CD4-positive, alpha-beta T cell (primary cell): Measurements from ENCODE around the gene KBTBD2. TPM values are rescaled to one million over a fixed set of nuclear protein-coding genes. Genes with fewer than 3 reads are reported as not detected.
"Not testable (repeated sequence)": the region's sequence is repeated elsewhere in the genome, so short reads cannot be mapped to it uniquely, and the experiment has no call there.

Experiments
- ATAC-seq: fragments of 200-7000 bp; cut with Tn5 transposase; one replicate; pipeline ENCODE4 v1.10.0; 2022; ENCODE audit warnings: mild to moderate bottlenecking; ENCODE audit not compliant: poor library complexity
- CTCF ChIA-PET: fragments of 350-600 bp; sonication (Branson Sonifier 250); formaldehyde crosslinking; loops from one replicate; lab custom pipeline; 2021; ENCODE audit warnings: antibody characterized with exemption, inconsistent platforms; lab: Charles Lee
- POLR2A ChIA-PET: fragments of 350-600 bp; sonication (Branson Sonifier 250); formaldehyde crosslinking; loops from one replicate; lab custom pipeline; 2021; ENCODE audit warnings: antibody characterized with exemption, inconsistent platforms; lab: Charles Lee
- DNase-seq, 14 experiments: peaks; one replicate each; pipeline ENCODE4 v3.0.0-alpha.2; 2013 to 2020; ENCODE audit warnings: mixed read lengths in 2 of 14
- H3K27ac ChIP-seq, 2 donors: one replicate each; pipeline versions ENCODE4 v1.5.1 to v1.7.0; 2013; ENCODE audit warnings: low read length in 2 of 2, low read depth in 1 of 2, mild to moderate bottlenecking in 1 of 2
- H3K27me3 ChIP-seq, 2 experiments: 1 replicate in 1 of 2; 2 replicates in 1 of 2; pipeline versions ENCODE4 v1.6.1 to v1.7.0; 2013; ENCODE audit warnings: low read length in 2 of 2, control low read depth in 1 of 2, mild to moderate bottlenecking in 1 of 2, moderate library complexity in 1 of 2; ENCODE audit not compliant: insufficient read depth in 2 of 2, control insufficient read depth in 1 of 2
- H3K36me3 ChIP-seq: one replicate; pipeline ENCODE4 v1.6.1; 2013; ENCODE audit warnings: low read length, control low read depth; ENCODE audit not compliant: insufficient read depth
- H3K4me1 ChIP-seq: one replicate; pipeline ENCODE4 v1.6.1; 2013; ENCODE audit warnings: low read length, control low read depth; ENCODE audit not compliant: insufficient read depth
- H3K4me3 ChIP-seq: one replicate; pipeline ENCODE4 v1.5.1; 2013; ENCODE audit warnings: mild to moderate bottlenecking, low read length, moderate library complexity
- H3K9me3 ChIP-seq, 2 experiments: 1 replicate in 1 of 2; 2 replicates in 1 of 2; pipeline versions ENCODE4 v1.6.1 to v1.7.0; 2013; ENCODE audit warnings: low read length in 2 of 2, mild to moderate bottlenecking in 2 of 2, control low read depth in 1 of 2, moderate library complexity in 1 of 2; ENCODE audit not compliant: control insufficient read depth in 1 of 2, insufficient read depth in 1 of 2
- H3K27ac Mint-ChIP-seq: one replicate; pipeline ENCODE4 v1.8.0; 2020; ENCODE audit warnings: mixed read lengths
- H3K27me3 Mint-ChIP-seq: one replicate; pipeline ENCODE4 v1.8.0; 2021; ENCODE audit warnings: mixed read lengths
- H3K36me3 Mint-ChIP-seq: one replicate; pipeline ENCODE4 v1.8.0; 2021; ENCODE audit warnings: low read depth, mixed read lengths
- H3K4me1 Mint-ChIP-seq: one replicate; pipeline ENCODE4 v1.8.0; 2021; ENCODE audit warnings: low read depth, mixed read lengths
- H3K4me3 Mint-ChIP-seq: one replicate; pipeline ENCODE4 v1.8.0; 2020; ENCODE audit warnings: mild to moderate bottlenecking, mixed read lengths
- H3K9me3 Mint-ChIP-seq: one replicate; pipeline ENCODE4 v1.8.0; 2020; ENCODE audit warnings: mixed read lengths
- CTCF ChIP-seq: fragments of 200-600 bp; IDR thresholded peaks from one replicate; pipeline ENCODE4 v1.8.0; 2022; ENCODE audit warnings: antibody characterized with exemption, mild to moderate bottlenecking
- intact Hi-C, 2 experiments: fragments of 100-400 bp; cut with DNase I in 1 of 2; cut with micrococcal nuclease in 1 of 2; formaldehyde crosslinking; loops; one replicate each; pipeline versions ENCODE4 v1.15.1 to v1.9.0; 2023 to 2025; cut with DNase I, micrococcal nuclease
- total RNA-seq, 174 experiments: library from RNA in 2 of 174; stranded (reverse) in 2 of 174; gene quantifications; one replicate each; pipeline ENCODE4 v1.2.3 and lab custom pipeline; 2021 to 2026

The KBTBD2 gene
- total RNA-seq, 2 experiments from 2014 or later: 92.3 to 93.9 TPM

DNA sequence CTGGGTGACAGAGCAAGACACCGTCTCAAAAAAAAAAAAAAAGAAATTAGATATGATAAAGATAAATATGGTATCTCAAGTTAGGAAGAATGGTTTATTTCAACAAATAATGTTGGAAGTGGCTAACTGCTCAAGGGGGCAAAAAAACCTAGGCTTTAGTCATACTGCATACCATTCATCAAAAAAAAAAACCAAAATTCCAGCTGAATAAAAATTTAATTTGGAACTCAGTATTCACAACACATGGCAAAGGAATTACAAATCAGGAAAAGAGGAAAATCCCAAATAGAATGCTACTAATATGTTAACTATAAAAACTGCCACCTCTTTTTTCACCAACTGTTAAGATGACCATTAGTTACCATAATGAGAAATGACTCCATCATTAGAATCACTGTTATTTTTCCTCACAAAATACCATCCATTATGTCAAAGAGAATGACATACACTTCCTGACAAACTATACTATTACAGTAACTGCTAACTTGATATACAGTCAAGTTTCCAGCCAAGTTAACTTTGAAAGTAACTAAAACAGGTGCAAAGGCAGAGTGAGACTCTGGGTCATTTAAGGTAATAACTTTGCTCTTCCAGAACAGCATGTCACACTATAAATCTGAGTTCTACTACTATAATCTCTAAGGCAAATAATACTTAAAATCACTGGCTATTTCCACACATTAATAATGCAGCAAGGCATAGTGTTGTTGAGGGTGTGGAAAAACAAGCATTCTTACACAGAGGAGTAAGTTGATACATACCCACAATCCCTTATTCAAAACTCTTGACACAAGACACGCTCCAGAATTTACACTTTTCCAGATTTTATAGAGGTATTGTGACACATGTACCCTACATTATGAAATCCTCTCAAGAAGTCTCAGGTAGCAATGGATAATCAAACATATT is 10.2 kb downstream of the KBTBD2 start:
- Mint-ChIP-seq H3K9me3 (no peaks in the 10 kb centered on the region), H3K4me1 (peaks cover 78% of the 10 kb centered on the region), H3K4me3 (peak overlapping the region; percentile 1), H3K27me3 (no peaks in the 10 kb centered on the region), H3K36me3 (peaks cover 34% of the 10 kb centered on the region), H3K27ac (peak overlapping the region; percentile 6)
- Histone ChIP-seq H3K27me3 (no peaks in the 10 kb centered on the region), H3K4me1 (peaks cover 22% of the 10 kb centered on the region), H3K4me3 (no peak overlapping the region), H3K27ac (no peak overlapping the region), H3K9me3 (no peaks in the 10 kb centered on the region), H3K36me3 (peaks cover 8% of the 10 kb centered on the region)
- DNase-seq: no peak
- ChIA-PET POLR2A (no interaction called here), CTCF (no interaction called here)
- ATAC-seq: no peak
- intact Hi-C loops: no loop called here
- TF ChIP-seq CTCF: no peak

- ChIA-PET POLR2A (interaction anchor here (1.0 kb wide), 1 partner anchor 11 kb away, joined by 8 read pairs; no protein-coding TSS in a partner anchor), CTCF (interaction anchor here (1.2 kb wide), 1 partner anchor 11 kb away, joined by 4 read pairs; no protein-coding TSS in a partner anchor)
- H3K4me1 ChIP-seq: peaks cover 14% of the 10 kb centered on the region
- peaks cover 19% of the 10 kb centered on the region for H3K36me3 ChIP-seq
- intact Hi-C loops: no loop called here
- H3K27me3 Mint-ChIP-seq: no peaks in the 10 kb centered on the region
- H3K36me3 Mint-ChIP-seq: peaks cover 43% of the 10 kb centered on the region
- no peaks in the 10 kb centered on the region for H3K9me3 ChIP-seq
- no peak overlapping the region for H3K27ac ChIP-seq
- no peaks in the 10 kb centered on the region for H3K27me3 ChIP-seq
- H3K4me3 Mint-ChIP-seq: peak overlapping the region; percentile 3
- peaks cover 74% of the 10 kb centered on the region for H3K4me1 Mint-ChIP-seq
- DNase-seq (no peak), ATAC-seq (no peak)
- no peaks in the 10 kb centered on the region for H3K9me3 Mint-ChIP-seq
- peak overlapping the region; percentile 12 for H3K27ac Mint-ChIP-seq
- H3K4me3 ChIP-seq: no peak overlapping the region
- no peak for TF ChIP-seq CTCF
Measured at GRCh38 chr7:32879460-32879859, 12.1 kb downstream of the KBTBD2 start.

- Mint-ChIP-seq H3K27ac (peak overlapping the region; percentile 11), H3K4me1 (peaks cover 63% of the 10 kb centered on the region), H3K36me3 (peaks cover 55% of the 10 kb centered on the region)
- H3K4me3 Mint-ChIP-seq, H3K27ac ChIP-seq, intact Hi-C loops, ATAC-seq, H3K27me3 ChIP-seq, H3K27me3 Mint-ChIP-seq, H3K4me1 ChIP-seq, H3K9me3 ChIP-seq, DNase-seq, H3K9me3 Mint-ChIP-seq, H3K4me3 ChIP-seq: not testable (repeated sequence)
- CTCF ChIA-PET: interaction anchor here (1.3 kb wide), 1 partner anchor 32 kb away, joined by 4 read pairs; no protein-coding TSS in a partner anchor
- POLR2A ChIA-PET: interaction anchor here (1.0 to 1.1 kb wide), 2 partner anchors 12 to 14 kb away, joined by 3 to 6 read pairs; partner anchors contain the start of gene KBTBD2
- peaks cover 31% of the 10 kb centered on the region for H3K36me3 ChIP-seq
Measured at GRCh38 chr7:32878023-32878422, 13.5 kb downstream of the KBTBD2 start.
